22Rv1 (cell line): ENCODE results near the gene NRM.
A peak's percentile ranks its signal among the peaks of the same experiment; 100 is the strongest.

Experiments
- H3K27ac ChIP-seq: fragments of 450-650 bp; 2 replicates; pipeline ENCODE4 v1.5.1; 2017
- ZFX ChIP-seq: fragments of 450-650 bp; IDR thresholded peaks from 2 replicates; pipeline ENCODE4 v1.6.1; 2017; ENCODE audit warnings: antibody characterized with exemption, borderline replicate concordance
- TF ChIP-seq, protein P1 (sequence below): fragments of 450-650 bp; IDR thresholded peaks from 2 replicates; pipeline ENCODE4 v1.5.1; 2017; ENCODE audit warnings: mild to moderate bottlenecking

The NRM gene

DNA sequence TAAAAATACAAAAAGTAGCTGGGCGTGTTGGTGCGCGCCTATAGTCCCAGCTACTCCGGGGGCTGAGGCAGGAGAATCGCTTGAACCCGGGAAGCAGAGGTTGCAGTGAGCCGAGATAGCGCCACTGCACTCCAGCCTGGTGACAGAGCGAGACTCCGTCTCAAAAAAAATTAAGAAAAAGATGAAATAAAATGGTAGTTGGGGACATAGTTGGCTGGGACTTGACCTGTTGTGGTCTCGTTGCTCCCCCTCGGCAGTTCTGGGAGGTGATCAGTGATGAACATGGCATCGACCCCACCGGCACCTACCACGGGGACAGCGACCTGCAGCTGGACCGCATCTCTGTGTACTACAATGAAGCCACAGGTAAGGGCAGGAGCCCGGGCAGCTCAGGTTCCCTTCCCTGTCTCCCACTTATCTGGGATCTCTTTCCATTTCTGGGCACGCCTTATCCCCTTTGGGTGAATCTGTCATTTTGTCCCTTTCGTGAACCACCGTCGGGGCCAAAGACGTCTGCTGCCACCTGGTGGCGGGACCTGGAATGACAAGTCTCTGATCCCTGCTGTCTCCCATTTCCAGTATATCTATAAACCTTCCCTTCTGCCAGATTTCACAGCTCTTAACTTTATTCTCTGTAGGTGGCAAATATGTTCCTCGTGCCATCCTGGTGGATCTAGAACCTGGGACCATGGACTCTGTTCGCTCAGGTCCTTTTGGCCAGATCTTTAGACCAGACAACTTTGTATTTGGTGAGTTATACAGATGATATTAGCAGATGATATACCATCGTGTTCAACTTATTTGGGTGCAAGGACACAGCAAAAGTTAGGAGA is 31.7 kb upstream of the NRM start:
- TF ChIP-seq, protein P1, sequence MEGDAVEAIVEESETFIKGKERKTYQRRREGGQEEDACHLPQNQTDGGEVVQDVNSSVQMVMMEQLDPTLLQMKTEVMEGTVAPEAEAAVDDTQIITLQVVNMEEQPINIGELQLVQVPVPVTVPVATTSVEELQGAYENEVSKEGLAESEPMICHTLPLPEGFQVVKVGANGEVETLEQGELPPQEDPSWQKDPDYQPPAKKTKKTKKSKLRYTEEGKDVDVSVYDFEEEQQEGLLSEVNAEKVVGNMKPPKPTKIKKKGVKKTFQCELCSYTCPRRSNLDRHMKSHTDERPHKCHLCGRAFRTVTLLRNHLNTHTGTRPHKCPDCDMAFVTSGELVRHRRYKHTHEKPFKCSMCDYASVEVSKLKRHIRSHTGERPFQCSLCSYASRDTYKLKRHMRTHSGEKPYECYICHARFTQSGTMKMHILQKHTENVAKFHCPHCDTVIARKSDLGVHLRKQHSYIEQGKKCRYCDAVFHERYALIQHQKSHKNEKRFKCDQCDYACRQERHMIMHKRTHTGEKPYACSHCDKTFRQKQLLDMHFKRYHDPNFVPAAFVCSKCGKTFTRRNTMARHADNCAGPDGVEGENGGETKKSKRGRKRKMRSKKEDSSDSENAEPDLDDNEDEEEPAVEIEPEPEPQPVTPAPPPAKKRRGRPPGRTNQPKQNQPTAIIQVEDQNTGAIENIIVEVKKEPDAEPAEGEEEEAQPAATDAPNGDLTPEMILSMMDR: peak; percentile 96
- no peak for TF ChIP-seq ZFX
- H3K27ac ChIP-seq: peak overlapping the region; percentile 97

DNA sequence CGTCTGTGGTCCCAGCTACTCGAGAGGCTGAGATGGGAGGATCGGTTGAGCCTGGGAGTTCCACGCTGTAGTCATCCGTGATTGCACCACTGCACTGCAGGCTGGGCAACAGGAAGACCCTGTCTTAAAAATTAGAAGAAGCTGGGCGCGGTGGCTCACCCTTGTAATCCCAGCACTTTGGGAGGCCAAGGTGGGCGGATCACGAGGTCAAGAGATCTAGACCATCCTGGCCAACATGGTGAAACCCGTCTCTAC is 31.2 kb upstream of the NRM start:
- H3K27ac ChIP-seq: peak overlapping the region; percentile 97

DNA sequence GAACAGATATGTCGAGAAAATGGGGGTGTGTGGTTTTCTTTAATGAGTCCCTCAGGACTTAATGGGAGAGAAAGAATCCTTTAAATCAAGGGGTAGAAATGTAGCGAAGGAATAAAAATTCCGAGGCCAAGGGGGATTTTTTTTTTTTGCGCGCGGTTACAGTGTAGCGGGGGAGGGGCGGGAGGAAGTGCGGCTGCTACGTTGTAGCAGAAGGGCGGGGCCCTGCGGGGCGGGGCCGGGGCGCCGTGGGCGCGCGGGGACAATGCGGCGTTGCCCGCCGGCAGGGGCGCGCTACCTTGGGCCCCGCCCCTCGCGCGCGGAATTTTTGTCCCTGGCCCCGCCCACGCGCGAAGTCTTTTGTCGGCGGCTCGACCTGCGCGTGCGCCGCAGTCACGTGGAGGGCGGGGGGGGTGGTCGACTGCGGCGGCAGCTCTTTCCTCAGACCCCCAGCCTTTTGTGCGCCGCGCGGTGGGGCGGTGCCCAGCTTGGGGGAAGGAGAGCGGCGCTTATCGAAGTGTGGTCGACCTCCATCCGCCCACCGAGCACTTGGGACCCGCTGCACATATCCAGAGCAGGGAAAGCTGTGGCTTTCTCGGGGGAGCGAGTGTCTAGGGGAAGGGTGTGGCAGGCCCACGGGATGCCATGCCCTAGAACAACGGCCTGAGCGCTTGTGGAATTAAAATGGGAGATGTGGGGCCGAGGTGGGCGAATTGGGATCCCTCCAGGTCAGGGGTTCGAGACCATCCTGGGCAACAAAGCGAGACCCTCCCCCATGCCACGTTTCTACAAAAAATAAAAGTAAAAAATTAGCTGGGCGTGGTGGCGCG is 30.6 kb upstream of the NRM start:
- TF ChIP-seq, protein P1: peak; percentile 53
- no peak for TF ChIP-seq ZFX
- peak overlapping the region; percentile 97 for H3K27ac ChIP-seq

DNA sequence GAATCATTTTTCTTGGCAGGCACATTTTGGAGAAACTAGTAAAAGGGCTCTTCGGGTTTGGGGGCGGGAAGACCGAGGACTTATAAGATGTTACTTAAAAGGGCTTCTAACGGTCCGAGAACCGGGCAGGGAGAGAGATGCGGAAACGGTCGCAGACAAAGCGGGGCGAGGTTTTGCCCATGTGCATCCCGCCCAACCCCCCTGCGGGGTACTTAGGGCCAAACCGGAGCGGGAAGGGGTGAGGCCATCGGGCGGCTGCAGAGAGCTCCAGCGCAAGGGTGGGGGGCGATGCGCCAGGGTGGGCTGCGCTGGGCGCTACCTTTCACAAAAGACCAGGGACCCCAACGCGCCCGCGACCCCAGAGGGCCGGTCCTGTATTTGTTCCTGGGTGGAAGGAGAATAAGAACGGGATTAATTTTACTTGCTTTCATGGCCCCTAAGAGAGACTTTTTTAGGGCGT is 30.0 kb upstream of the NRM start:
- TF ChIP-seq, protein P1: no peak
- no peak for TF ChIP-seq ZFX
- H3K27ac ChIP-seq: peak overlapping the region; percentile 97

DNA sequence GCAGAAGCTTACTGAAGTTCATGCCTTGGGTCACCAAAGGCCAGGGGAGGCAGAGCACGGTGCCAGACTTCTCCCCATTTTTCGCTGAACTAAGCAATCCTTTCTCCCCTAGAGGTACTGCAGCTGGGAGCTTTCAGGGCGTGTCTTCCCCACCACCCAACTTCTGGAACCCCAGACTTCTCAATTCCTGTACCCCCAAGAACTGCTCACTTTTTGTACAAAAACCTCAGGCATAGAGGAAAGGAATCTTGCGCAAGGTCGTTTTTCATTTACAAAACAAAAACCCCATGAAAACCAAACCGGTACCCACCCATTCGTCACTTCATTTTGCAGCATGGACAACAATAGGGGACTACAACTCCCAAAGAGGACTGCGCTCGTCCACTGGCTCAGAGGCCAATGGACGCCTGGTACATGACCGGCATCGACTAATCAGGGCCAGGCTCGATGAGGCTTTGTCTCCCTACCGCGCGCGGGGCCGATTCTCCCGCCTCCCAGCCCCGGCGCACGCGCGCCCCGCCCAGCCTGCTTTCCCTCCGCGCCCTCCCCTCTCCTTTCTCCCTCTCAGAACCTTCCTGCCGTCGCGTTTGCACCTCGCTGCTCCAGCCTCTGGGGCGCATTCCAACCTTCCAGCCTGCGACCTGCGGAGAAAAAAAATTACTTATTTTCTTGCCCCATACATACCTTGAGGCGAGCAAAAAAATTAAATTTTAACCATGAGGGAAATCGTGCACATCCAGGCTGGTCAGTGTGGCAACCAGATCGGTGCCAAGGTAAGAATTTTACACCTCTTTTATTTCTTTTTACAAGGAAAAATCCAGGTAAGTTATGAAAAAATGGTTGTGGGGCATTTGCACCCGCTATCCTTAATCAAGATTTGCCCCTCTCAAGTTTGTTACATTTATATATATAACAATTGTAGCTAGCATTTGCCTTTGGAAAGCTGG is 29.3 kb upstream of the NRM start, which contains the start of gene TUBB:
Gene TUBB, plus strand, starts transcription at position 562 of the 947 bp plus-strand sequence. Its CDS starts 155 bp downstream, at position 717.
- TF ChIP-seq ZFX: no peak
- TF ChIP-seq, protein P1: no peak
- H3K27ac ChIP-seq: peak within 1 kb of the TSS; percentile 97

DNA sequence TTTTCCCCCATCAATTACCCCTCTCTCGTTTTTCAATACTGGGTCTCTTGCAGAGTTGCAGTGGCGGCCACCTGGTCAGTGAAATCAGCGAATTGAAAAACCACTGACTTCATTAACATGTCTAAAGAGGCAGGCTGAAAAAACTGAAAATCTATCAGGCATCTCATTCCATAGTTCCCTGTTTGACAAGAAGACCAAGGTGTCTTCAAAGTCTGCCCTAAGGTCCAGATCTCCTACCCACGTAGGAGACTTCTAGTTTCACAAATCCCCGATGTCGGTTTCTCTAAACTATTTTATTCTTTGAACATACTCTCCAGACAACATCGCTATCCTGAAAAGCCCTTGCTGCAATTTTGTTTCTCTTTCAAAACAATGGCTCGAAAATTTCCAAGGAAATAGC is 28.6 kb upstream of the NRM start:
- TF ChIP-seq ZFX: no peak
- peak overlapping the region; percentile 97 for H3K27ac ChIP-seq

DNA sequence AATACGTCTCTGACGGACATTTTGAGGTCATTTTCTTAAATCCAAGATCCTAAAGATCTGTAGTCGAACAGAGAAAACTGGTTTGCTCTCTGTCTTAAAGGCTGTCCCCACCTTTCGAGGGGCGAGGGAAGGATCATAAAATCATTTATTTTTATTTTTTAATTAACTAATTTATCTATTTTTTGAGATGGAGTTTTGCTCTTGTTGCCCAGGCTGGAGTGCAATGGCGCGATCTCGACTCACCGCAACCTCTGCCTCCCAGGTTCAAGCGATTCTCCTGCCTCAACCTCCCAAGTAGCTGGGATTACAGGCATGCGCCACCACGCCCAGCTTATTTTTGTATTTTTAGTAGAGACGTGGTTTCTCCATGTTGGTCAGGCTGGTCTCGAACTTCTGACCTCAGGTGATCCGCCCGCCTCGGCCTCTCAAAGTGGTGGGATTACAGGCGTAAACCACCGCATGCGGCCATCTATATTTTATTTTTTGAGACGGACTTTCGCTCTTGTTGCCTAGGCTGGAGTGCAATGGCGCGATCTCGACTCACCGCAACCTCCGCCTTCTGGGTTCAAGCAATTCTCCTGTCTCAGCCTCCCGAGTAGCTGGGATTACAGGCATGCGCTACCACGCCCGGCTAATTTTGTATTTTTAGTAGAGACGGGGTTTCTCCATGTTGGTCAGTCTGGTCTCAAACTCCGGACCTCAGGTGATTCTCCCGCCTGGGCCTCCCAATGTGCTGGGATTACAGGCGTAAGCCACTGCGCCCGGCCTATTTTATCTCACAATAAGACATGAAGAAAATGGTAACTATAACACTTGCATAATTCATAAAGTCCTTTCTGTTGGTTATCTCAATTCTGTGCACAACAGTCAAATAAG is 27.3 kb upstream of the NRM start:
- peak overlapping the region; percentile 97 for H3K27ac ChIP-seq
